GM12891 (cell line): ENCODE results near the gene UBN1.

ENCODE experiments used
- DNase-seq: peaks from one replicate; pipeline ENCODE4 v3.0.0; 2011; ENCODE audit warnings: low spot score; ENCODE audit not compliant: insufficient read length
- FAIRE-seq: peaks from 2 replicates; lab custom pipeline; 2011; peaks lifted over from hg19 to GRCh38; lab: Jason Lieb, UNC
- PAX5 ChIP-seq: IDR thresholded peaks from 2 replicates; pipeline ENCODE4 v1.6.1; 2011; ENCODE audit warnings: low read length, moderate library complexity, mild to moderate bottlenecking; ENCODE audit not compliant: insufficient read depth, severe bottlenecking
- POLR2A ChIP-seq: IDR thresholded peaks from 2 replicates; pipeline ENCODE4 v1.6.1; 2011; ENCODE audit warnings: low read depth, low read length, control low read depth
- POLR2AphosphoS5 ChIP-seq: IDR thresholded peaks from 2 replicates; pipeline ENCODE4 v1.6.1; 2011; ENCODE audit warnings: low read depth, low read length, control low read depth
- POU2F2 ChIP-seq: IDR thresholded peaks from 2 replicates; pipeline ENCODE4 v1.6.1; 2011; ENCODE audit warnings: low read depth, mild to moderate bottlenecking, control low read depth, low read length, moderate library complexity
- SPI1 ChIP-seq: IDR thresholded peaks from 2 replicates; pipeline ENCODE4 v1.6.1; 2011; ENCODE audit warnings: low read depth, low read length, control low read depth
- TAF1 ChIP-seq: IDR thresholded peaks from 2 replicates; pipeline ENCODE4 v1.6.1; 2011; ENCODE audit warnings: low read depth, low read length, control low read depth

Gene UBN1

DNA sequence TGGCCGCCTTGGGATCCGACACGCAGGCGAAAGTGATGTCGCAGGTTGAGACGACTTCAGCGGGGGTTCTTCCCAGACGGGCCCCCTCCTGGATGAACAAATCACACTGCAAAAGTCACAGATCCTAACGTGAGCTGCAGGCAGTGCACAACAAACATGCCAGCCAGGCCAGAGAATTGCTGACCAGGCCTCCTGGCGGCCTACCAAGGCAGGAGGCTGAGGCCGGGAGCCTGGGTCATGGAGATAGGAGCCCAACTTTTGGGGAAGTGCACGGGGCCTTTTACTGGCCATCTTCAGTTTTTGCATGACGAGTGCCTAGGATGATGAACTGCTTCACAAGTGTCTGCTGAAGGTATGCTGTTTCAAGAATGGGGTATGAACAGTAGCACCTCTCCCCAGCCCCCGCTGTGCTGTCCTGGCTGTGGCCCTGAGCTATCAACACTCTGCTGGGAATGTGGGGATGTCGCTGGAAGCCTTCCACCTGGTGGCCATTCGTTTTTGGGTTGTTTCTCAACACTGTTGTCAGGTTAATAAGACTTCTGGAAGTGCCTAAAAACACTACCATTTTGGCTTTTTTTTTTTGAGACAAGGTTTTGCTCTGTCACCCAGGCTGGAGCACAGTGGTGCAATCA, 32.6 kb upstream of the UBN1 start:
- TF ChIP-seq POLR2A, result no peak
- TF ChIP-seq TAF1, result no peak
- no peak for TF ChIP-seq POLR2AphosphoS5
- TF ChIP-seq PAX5, result no peak
- no peak for TF ChIP-seq SPI1
- no peak for TF ChIP-seq POU2F2
- FAIRE-seq (no peak), DNase-seq (no peak)

DNA sequence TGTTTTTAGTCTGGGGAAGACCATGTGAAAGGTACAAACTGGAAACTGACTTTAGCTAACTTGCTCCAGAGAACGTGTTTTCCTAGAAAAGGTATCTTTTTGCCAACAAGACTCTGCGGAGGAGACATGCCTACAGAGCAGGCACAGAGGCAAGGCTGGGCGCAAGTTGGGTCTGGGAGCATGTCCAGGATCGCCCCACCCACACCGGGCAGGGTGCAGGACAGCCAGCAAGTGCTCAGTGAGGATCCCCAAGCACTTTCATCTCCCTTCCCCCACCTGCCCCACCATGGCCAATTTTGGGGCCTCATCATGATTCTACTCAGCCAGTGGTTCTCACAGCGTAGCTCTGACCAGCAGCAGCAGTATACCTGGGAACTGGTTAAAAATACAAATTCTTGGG, 26.6 kb upstream of the UBN1 start:
- TF ChIP-seq POLR2A, result no peak
- TF ChIP-seq POLR2AphosphoS5, result no peak
- TF ChIP-seq TAF1, result no peak
- no peak for TF ChIP-seq POU2F2
- no peak for TF ChIP-seq PAX5
- no peak for TF ChIP-seq SPI1
- FAIRE-seq (no peak), DNase-seq (no peak)

DNA sequence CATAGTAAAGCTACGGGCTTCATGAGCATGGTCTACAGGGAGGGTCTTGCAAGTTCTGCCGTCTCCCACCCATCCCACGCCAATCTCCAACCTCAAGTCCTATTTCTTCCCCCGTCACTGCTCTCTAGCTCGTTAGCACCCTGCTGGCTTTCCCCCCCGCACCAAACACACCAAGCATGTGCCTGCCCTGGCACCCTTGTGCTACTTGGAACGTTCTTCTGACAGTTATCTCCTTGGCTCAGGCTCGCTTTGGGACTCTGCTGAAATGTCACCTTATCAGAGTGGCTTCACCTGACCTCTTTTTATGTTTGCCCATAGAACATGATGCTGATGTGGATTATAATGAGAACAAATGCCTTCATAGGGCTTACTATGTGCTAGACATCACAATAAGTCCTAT, 22.1 kb upstream of the UBN1 start:
- no peak for DNase-seq
- TF ChIP-seq TAF1, result no peak
- no peak for TF ChIP-seq POLR2A
- no peak for TF ChIP-seq POU2F2
- no peak for TF ChIP-seq SPI1
- TF ChIP-seq POLR2AphosphoS5, result no peak
- TF ChIP-seq PAX5, result no peak
- no peak for FAIRE-seq

DNA sequence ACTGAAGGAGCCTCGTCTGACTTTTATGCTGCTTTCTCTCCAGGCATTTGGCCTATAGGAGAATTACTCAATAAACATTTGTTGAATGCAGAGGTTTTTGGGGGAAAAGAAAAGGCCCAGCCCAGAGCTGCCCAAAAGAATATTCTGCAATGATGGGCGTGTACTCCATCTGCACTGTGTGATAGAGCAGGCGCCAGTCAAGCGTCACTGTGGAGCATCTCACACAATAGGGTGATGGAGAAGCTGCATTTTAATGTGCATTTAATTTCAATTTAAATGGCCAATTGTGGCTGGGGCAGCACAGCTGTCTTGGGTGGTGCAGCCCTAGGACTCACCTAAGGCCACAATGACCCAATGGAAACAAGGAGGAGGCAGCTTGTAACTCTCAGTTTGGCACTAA, 20.8 kb upstream of the UBN1 start:
- no peak for FAIRE-seq
- TF ChIP-seq PAX5, result no peak
- no peak for TF ChIP-seq POLR2AphosphoS5
- TF ChIP-seq SPI1, result no peak
- TF ChIP-seq TAF1, result no peak
- TF ChIP-seq POU2F2, result no peak
- TF ChIP-seq POLR2A, result no peak

DNA sequence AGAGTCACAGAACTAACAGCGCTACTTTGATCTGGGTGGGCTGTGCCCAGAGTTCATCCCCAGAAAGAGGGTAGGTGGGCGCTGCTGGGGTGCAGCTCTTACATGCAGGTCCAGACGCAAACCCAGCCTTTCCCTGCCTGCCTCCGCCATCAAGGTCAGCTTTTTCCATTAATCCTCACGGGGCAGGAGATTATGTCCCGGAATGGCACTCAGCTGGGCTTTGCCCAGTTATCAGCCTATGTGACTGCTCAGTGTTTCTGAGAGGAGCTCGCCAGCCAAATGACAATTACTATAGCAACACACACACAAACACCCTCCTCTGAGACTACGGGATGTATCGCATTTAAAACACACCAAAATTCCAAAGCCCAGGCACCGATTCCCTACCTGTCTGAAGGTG, 20.3 kb upstream of the UBN1 start:
- TF ChIP-seq POU2F2, result no peak
- no peak for TF ChIP-seq SPI1
- TF ChIP-seq POLR2AphosphoS5, result no peak
- no peak for TF ChIP-seq POLR2A
- no peak for TF ChIP-seq PAX5
- no peak for FAIRE-seq
- DNase-seq, result no peak

More for the DNA sequence above, 20.8 kb upstream of the UBN1 start:
- DNase-seq, result no peak

DNA sequence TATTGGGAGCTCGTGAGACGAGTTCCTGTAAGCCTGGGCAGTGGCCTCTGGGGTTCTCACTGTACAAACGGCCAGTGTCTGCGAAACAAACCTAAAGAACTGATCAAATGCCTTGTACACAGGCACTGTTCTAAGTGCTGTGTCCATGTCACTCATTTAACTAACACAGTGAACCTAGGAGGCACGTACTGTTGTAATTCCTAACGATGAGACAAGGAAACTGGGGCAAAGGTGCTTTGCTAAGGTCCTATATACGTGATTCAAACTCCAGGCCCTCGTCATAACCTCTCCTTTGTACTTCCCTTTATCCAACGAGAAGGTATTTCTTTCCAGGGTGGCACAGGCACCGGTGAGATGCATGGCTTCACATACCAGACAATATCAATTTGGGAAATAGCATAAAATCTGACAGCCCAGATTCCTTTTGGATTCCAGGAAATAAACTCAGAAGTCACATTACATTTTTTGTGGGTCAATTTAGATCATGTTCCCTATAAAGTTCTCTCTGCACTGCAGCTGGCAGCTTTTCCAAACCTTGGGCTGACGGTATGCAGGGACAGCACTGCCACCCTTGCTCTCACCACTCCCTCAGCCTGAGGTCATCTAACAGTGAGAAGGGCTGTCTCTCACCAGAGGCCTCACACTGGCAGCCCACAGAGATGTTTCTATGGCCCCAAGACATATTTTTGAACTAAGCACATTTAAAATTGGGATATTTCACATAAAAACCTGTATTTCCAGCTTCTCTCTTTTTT, 18.5 kb upstream of the UBN1 start:
- FAIRE-seq (no peak), DNase-seq (no peak)
- no peak for TF ChIP-seq POU2F2
- no peak for TF ChIP-seq PAX5
- no peak for TF ChIP-seq TAF1
- no peak for TF ChIP-seq POLR2A
- TF ChIP-seq POLR2AphosphoS5, result no peak
- no peak for TF ChIP-seq SPI1

DNA sequence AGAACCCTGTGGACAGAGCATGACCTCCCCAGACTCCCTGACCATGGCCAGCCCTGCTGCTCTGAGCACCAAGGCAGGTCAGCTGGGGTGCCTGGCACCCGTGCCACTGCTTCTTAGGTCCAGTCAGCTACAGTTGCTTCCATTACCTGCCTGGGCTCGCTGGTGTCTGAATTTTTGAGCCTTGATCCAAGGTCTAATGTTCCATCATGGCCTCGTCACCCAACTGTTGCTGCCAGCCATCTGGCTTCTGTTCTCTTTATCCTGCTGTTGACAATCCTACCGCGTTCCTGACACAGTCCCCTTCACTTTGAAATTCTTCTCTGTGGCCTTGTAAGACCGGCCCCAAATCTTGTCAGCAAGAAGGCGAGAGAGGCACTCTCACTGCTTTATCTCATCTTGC, 16.9 kb upstream of the UBN1 start:
- DNase-seq, result no peak
- no peak for FAIRE-seq
- no peak for TF ChIP-seq POLR2AphosphoS5
- no peak for TF ChIP-seq POU2F2
- no peak for TF ChIP-seq TAF1
- no peak for TF ChIP-seq POLR2A
- no peak for TF ChIP-seq SPI1
- TF ChIP-seq PAX5, result no peak

DNA sequence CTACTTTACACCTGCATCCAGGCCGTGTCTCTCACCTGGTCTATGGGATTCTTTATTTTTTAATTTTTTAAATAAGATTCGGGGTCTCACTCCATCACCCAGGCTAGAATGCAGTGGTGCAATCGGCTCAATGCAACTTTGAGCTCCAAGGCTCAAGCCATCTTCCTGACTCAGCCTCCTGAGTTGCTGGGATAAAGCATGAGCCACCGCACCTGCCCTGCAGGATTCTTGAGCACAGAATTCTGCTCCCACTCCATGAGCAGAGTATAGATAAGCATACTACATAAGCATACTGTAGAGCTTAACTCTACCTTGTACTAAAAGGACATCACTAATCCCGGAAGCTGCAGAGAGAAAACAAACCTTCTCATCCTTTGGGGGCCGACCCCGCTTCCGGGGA, 15.7 kb upstream of the UBN1 start:
- no peak for TF ChIP-seq TAF1
- TF ChIP-seq SPI1, result no peak
- no peak for TF ChIP-seq POLR2A
- no peak for TF ChIP-seq POU2F2
- TF ChIP-seq PAX5, result no peak
- TF ChIP-seq POLR2AphosphoS5, result no peak
- no peak for DNase-seq
- FAIRE-seq, result no peak

DNA sequence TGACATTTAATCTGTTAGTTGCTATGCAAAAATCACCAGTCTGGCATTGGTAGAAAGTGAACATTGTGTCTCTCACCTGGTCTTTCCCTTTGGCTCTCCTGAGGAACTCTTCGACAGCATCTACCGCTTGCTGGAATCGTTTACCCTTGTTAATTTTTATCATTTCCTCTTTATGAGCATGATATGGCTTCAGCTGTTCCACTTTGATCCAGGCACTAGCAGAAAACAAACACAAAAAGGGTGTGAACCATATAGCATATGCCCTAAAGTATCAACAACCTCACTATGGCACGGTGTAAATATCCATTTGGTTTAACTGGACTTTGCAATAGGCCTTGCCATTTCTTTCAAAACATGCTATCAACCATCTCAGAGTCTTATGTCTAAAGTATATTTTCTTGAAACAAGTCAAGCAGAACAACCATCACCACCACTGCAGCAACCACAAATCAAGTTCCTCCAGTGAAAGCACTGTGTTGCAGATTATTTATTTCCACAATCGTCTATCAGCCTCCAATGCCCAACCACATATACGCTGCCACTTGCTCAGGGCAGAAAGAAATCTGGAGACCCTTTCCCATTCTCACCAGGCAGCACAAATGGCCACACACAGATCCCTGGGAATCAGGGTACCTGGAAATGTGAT, 14.5 kb upstream of the UBN1 start:
- TF ChIP-seq POU2F2 (no peak), PAX5 (no peak), POLR2A (no peak), SPI1 (no peak), POLR2AphosphoS5 (no peak), TAF1 (no peak)
- FAIRE-seq, result no peak
- no peak for DNase-seq

DNA sequence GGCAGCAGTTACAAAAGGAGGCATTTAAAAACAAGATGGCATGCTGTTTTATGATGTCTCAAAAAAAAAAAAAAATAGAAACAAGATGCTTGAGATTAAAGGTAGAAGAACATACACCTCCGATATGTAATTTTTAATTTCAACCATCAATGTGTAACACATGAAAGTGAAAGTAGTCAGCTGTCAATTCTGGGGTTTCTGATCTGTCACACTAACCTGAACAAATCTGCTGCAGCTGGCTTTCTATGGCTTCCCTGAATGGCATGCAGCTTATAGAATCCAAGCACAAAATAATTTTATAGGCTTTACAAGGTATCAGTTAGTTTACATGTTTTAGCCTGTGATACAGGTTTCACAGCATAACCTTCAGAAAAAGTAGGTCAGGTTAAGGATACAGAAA, 13.7 kb upstream of the UBN1 start:
- FAIRE-seq (no peak), DNase-seq (no peak)
- TF ChIP-seq SPI1 (no peak), POLR2A (no peak), TAF1 (no peak), PAX5 (no peak), POU2F2 (no peak), POLR2AphosphoS5 (no peak)
